ENCODE results near the gene DNAH3. TPM values are rescaled to one million over a fixed set of nuclear protein-coding genes. Genes with fewer than 3 reads are reported as not detected.
"Not testable (repeated sequence)": the region's sequence is repeated elsewhere in the genome, so short reads cannot be mapped to it uniquely, and the experiment has no call there.

DNAH3 gene
- total RNA-seq, 6 experiments from 2014 or later = not detected

- TF ChIP-seq CTCF (IDR thresholded peaks at IDR 0.05) (peak in 3 of 4 donors; percentile 8 to 25 (median 23)), POLR2A (IDR thresholded peaks at IDR 0.05) (no peak)
- Histone ChIP-seq H3K36me3 (no peaks in the 10 kb centered on the region), H3K9me3 (no peaks in the 10 kb centered on the region), H3K27ac (no peak overlapping the region), H3K4me1 (no peaks in the 10 kb centered on the region), H3K4me3 (no peak overlapping the region), H3K27me3 (no peaks in the 10 kb centered on the region)
- ATAC-seq (peak in 3 of 4 donors; percentile 21 to 33 (median 22)), DNase-seq (no peak)
- intact Hi-C loops (cut with DNase I) = no loop called here
- 40% methylated on average over 7 of the region's 8 CpGs for WGBS (ENCODE audit: insufficient coverage, low coverage, low lambda C conversion rate, missing lambda C conversion rate)
Measured at GRCh38 chr16:21101631-21102420, 48.8 kb downstream of the DNAH3 start.

DNA sequence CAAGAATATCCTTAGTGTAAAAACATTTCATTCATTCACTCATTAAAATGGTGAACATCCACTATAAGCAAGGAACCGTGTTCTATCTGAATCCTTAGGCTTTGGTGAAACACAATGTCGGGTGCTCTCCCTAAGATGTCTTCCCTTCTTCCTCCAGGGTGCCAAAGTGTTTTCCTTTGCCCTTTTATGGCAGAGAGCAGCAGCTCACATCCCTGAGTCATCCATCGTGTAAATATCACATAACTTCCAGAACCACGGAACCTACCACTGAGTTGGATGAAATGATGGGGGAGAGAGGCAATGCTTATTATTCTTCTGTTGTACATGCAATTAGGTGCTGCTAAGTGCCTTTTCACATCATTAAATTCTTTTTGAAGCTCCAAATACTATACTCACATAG lies 50.2 kb downstream of the DNAH3 start:
- TF ChIP-seq POLR2A (IDR thresholded peaks at IDR 0.05) (no peak), CTCF (IDR thresholded peaks at IDR 0.05) (no peak)
- H3K36me3 ChIP-seq = no peaks in the 10 kb centered on the region
- no peak for DNase-seq
- no peak for ATAC-seq
- 73% methylated on average over 4 of the region's 4 CpGs for WGBS (ENCODE audit: insufficient coverage, low coverage, low lambda C conversion rate, missing lambda C conversion rate)
- no peaks in the 10 kb centered on the region for H3K9me3 ChIP-seq
- intact Hi-C loops (cut with DNase I) = no loop called here
- H3K27me3 ChIP-seq = no peaks in the 10 kb centered on the region
- no peak overlapping the region for H3K4me3 ChIP-seq
- no peak overlapping the region for H3K27ac ChIP-seq
- no peaks in the 10 kb centered on the region for H3K4me1 ChIP-seq

DNA sequence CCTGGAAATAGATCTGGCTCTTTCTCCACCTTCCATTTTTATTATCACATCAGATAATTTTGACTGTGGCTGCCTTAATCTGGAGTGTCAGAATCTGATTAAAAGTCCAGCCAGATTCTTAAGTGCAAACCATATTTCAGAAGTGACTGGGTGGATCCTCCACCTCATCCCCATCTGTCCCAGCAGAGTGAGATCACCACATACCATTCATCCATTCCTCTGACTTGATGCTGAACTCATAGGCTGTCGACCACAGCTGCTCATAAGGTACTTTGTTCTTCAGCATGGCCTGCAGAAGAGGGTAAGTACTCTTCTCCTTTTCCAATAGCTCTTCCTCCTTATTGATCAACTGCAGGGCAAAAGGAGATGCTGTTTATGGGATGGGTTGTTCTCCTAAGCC lies 53.5 kb downstream of the DNAH3 start:
- no peak overlapping the region for H3K4me3 ChIP-seq
- no peaks in the 10 kb centered on the region for H3K4me1 ChIP-seq
- H3K9me3 ChIP-seq = no peaks in the 10 kb centered on the region
- H3K27ac ChIP-seq = no peak overlapping the region
- H3K36me3 ChIP-seq = no peaks in the 10 kb centered on the region
- DNase-seq = no peak
- no peak for ATAC-seq
- no peaks in the 10 kb centered on the region for H3K27me3 ChIP-seq
- WGBS (ENCODE audit: insufficient coverage, low coverage, low lambda C conversion rate, missing lambda C conversion rate) = 43% methylated on average over 1 of the region's 1 CpG
- TF ChIP-seq CTCF (IDR thresholded peaks at IDR 0.05) (no peak), POLR2A (IDR thresholded peaks at IDR 0.05) (no peak)
- intact Hi-C loops (cut with DNase I) = no loop called here

DNA sequence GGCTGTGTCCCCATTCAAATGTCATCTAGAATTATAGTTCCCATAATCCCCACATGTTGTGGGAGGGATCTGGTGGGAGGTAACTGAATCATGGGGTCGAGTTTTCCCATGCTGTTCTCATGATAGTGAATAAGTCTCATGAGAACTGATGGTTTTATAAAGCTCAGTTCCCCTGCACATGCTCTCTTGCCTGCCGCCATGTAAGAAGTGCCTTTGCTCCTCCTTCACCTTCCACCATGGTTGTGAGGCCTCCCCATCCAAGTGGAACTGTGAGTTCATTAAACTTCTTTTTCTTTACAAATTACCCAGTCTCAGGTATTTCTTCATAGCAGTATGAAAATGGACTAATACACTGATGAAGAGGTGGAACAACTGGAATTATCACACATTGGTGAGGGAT lies 55.9 kb downstream of the DNAH3 start:
- ATAC-seq; H3K9me3 ChIP-seq; H3K4me1 ChIP-seq; H3K36me3 ChIP-seq; H3K27ac ChIP-seq; H3K27me3 ChIP-seq; intact Hi-C loops (cut with DNase I); DNase-seq; H3K4me3 ChIP-seq: not testable (repeated sequence)
- 78% methylated on average over 1 of the region's 2 CpGs for WGBS (ENCODE audit: insufficient coverage, low coverage, low lambda C conversion rate, missing lambda C conversion rate)

- no peak for TF ChIP-seq CTCF (IDR thresholded peaks at IDR 0.05)
- no peak for TF ChIP-seq POLR2A (IDR thresholded peaks at IDR 0.05)
- no peak overlapping the region for H3K27ac ChIP-seq
- no peaks in the 10 kb centered on the region for H3K36me3 ChIP-seq
- no peak overlapping the region for H3K4me3 ChIP-seq
- intact Hi-C loops (cut with DNase I) = no loop called here
- no peaks in the 10 kb centered on the region for H3K9me3 ChIP-seq
- H3K27me3 ChIP-seq = no peaks in the 10 kb centered on the region
- H3K4me1 ChIP-seq = no peaks in the 10 kb centered on the region
- 63% methylated on average over 2 of the region's 2 CpGs for WGBS (ENCODE audit: insufficient coverage, low coverage, low lambda C conversion rate, missing lambda C conversion rate)
- ATAC-seq (no peak), DNase-seq (no peak)
Measured at GRCh38 chr16:21092951-21093350, 57.7 kb downstream of the DNAH3 start.
